ENCODE results near the gene CPA5. TPM values are rescaled to one million over a fixed set of nuclear protein-coding genes. Genes with fewer than 3 reads are reported as not detected.

CPA5 gene
- total RNA-seq, 1 experiment from 2014 or later = not detected

- Mint-ChIP-seq H3K4me1 (peaks cover 0 to 4% of the 10 kb centered on the region in 2 experiments; a peak in 1 of 4 replicates), H3K27me3 (ENCODE audit: low read depth) (no peaks in the 10 kb centered on the region), H3K27ac (no peak overlapping the region), H3K4me3 (no peak overlapping the region), H3K9me3 (no peaks in the 10 kb centered on the region; a peak in 1 of 5 replicates), H3K36me3 (ENCODE audit: insufficient read depth in 1 of 3, low read depth in 3 of 3) (no peaks in the 10 kb centered on the region)
- Histone ChIP-seq H3T11ph (ENCODE audit: low read length) (no peak overlapping the region), H3K4me1 (ENCODE audit: insufficient read depth, low read length) (no peaks in the 10 kb centered on the region), H2BK20ac (ENCODE audit: low read depth, low read length, poor library complexity, severe bottlenecking) (no peak overlapping the region), H3K56ac (ENCODE audit: insufficient read length, low read depth, low read length) (no peak overlapping the region), H4K91ac (ENCODE audit: insufficient read length, low read depth, low read length) (no peak overlapping the region), H3K79me2 (ENCODE audit: insufficient read depth, low read length) (no peaks in the 10 kb centered on the region), H2BK15ac (ENCODE audit: low read depth, low read length) (no peak overlapping the region), H3K9me3 (ENCODE audit: control insufficient read depth, low read depth, low read length) (no peaks in the 10 kb centered on the region), H4K5ac (ENCODE audit: insufficient read length, low read depth, low read length) (no peak overlapping the region), H2AK5ac (ENCODE audit: insufficient read length, low read length) (no peak overlapping the region), H3K79me1 (ENCODE audit: insufficient read depth, low read depth, low read length, poor library complexity, severe bottlenecking) (no peaks in the 10 kb centered on the region), H3K27me3 (ENCODE audit: insufficient read depth, low read length) (no peaks in the 10 kb centered on the region), H4K20me1 (ENCODE audit: control insufficient read depth, insufficient read depth, insufficient read length) (no peaks in the 10 kb centered on the region), H3K23ac (ENCODE audit: insufficient read length, low read depth, low read length) (no peak overlapping the region), H3K4ac (ENCODE audit: low read depth, low read length) (no peak overlapping the region), H2BK12ac (ENCODE audit: insufficient read length, low read depth, low read length) (no peak overlapping the region), H3K9ac (ENCODE audit: extremely low read depth, insufficient read length, low read length) (no peak overlapping the region), H2BK5ac (ENCODE audit: insufficient read length, low read length) (no peak overlapping the region), H4K8ac (replicated peaks; ENCODE audit: insufficient read length, low read depth, low read length) (no peak overlapping the region), H3K23me2 (ENCODE audit: insufficient read length, low read depth, low read length, poor library complexity, severe bottlenecking) (no peaks in the 10 kb centered on the region), H2AFZ (ENCODE audit: low read length) (no peak overlapping the region), H3K4me2 (ENCODE audit: insufficient read depth, insufficient read length, low read length) (no peak overlapping the region), H3K27ac (ENCODE audit: insufficient read length, low read depth, low read length) (no peak overlapping the region), H2BK120ac (ENCODE audit: low read depth, low read length, poor library complexity, severe bottlenecking) (no peak overlapping the region), H3K14ac (ENCODE audit: insufficient read depth, low read length) (no peak overlapping the region), H3K18ac (ENCODE audit: insufficient read length, low read depth, low read length) (no peak overlapping the region)
- no CpG with 5 or more reads among the region's 3 CpGs for WGBS (ENCODE audit: extremely low coverage, insufficient read length, low lambda C conversion rate)
- TF ChIP-seq CTCF (conservative IDR thresholded peaks at IDR 0.05) = no peak
- DNase-seq = no peak
Measured at GRCh38 chr7:130329681-130330080, 14.9 kb upstream of the CPA5 start.
